GM21423 (cell line): ENCODE data around the gene SCP2.
A peak's percentile ranks its signal among the peaks of the same experiment; 100 is the strongest.

Experiments
- ATAC-seq: cut with Tn5 transposase; IDR thresholded peaks from one replicate; pipeline ENCODE4 v1.9.1; 2021; ENCODE audit warnings: mild to moderate bottlenecking, moderate library complexity; ENCODE audit not compliant: unreplicated experiment

Gene SCP2, protein sequence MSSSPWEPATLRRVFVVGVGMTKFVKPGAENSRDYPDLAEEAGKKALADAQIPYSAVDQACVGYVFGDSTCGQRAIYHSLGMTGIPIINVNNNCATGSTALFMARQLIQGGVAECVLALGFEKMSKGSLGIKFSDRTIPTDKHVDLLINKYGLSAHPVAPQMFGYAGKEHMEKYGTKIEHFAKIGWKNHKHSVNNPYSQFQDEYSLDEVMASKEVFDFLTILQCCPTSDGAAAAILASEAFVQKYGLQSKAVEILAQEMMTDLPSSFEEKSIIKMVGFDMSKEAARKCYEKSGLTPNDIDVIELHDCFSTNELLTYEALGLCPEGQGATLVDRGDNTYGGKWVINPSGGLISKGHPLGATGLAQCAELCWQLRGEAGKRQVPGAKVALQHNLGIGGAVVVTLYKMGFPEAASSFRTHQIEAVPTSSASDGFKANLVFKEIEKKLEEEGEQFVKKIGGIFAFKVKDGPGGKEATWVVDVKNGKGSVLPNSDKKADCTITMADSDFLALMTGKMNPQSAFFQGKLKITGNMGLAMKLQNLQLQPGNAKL

DNA sequence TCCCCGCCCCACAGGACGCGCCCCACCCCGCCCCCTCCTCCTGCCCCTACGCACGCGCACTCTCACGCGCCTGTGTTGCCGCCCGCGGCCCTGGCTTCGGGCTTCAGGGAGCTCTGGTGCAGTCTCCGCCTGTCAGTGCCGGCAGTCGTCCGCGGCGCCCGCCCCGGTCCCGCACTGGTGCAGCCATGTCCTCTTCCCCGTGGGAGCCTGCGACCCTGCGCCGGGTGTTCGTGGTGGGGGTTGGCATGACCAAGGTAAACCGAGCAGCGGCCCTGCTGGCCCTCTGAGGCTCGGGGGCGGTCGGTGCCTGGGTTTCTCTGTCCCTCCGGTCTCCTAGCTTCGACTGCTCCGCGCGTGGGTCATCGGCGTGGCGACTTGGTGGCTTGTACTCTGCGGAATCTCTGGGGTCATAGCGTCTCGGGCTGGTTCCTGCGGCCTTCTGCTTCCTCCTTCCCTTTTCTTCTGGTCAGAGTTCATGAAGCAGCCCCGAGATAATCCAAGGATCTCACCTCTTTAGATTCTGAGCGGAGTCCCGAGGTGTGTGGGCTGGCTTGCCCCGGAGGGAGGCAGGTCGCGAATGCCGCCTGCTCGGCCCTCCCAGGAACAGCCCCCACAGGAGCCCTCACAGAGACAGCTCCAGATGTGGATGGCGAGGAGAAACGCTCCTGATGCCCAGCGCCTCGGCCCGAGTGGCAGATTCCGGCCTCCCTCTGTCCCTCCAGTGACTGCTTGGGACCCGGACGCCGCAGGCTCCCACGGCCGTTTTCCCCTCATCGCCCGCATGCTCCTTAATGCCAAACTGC, at the start of gene SCP2:
Gene SCP2 (plus strand): TSS at position 65 of the 803 bp plus-strand sequence. CDS start 121 bp downstream, at position 186.
- no peak for ATAC-seq

DNA sequence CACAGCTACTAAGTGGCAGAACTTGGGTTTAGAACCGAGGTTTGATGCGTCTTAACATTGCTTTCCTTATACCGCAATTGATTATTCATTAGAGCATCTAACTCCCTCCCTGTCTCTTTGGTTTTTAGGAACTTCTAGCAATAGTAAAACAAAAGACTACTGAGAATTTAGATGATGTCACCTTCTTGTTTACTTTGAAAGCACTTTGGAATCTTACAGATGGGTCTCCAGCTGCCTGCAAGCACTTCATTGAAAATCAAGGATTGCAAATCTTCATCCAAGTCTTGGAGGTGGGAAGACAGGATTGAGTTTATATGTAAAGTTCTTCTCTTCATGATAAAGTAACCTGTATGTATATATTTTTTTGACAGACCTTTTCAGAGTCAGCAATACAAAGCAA, 49.5 kb upstream of the SCP2 start:
- no peak for ATAC-seq

DNA sequence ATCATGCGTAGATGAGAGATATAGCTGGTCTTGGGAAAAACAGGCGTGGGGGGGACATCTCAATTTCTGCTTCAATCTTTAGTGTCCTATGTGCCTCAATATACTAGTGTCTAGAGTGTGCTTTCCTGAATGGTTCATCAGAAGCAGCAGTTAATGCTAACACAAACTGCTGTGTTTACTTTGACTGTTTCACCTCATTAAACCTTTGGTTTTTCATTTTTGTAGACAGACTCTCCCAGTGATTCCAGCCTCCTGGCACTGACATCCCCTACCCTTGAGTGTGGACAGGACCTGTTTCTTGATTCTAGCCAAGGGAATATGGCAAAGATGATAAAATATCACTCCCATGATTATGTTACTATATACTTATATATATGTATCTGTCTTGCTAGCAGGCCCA, 46.9 kb upstream of the SCP2 start:
- no peak for ATAC-seq

DNA sequence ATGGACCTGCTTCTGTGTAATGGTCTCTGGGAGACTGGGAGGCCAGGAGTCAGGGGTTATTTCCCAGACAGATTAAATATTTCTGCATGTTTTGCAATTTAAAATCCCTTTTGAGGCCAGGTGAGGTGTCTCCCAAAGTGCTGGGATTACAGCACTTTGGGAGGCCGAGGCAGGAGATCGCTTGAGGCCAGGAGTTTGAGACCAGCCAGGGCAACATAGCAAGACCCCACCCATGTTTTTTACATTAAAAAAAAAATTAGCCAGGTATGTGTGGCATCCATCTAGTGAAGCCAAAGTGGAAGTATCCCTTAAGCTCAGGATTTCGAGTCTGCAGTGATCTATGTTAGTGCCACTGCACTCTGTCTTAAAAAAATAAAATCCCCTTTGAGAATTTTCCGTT, 39.6 kb upstream of the SCP2 start:
- no peak for ATAC-seq

DNA sequence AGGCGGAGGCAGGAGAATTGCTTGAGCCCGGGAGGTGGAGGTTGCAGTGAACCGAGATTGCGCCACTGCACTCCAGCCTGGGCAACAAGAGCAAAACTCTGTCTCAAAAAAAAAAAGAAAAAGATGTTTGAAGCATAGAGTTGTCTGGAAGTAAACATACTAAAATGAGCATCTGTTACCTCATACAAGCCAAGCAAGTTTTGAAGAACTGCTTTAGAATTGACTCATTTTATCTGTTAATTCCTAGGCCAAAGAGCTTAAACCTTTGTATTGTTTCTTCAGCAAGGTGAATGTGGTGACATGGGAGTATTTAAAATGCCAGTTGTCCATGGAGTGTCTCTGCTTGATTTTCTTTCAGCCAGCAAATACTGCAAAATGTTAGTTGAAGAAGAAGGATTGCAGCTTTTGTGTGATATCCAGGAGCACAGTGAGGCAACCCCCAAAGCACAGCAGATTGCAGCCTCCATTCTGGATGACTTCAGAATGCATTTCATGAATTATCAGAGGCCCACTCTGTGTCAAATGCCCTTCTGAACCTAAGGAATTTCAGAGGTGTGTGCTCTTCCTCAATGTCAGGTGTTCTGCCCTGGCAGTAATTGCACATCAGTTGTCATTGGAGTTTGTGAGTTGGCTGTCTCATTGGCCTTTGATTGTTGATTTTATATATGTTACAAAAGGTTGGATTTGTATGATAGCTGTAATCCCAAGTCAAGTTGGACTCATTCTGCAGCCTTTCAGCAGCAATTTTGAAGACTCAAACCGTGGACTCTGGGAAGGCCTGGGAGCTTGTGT, 34.5 kb upstream of the SCP2 start:
- no peak for ATAC-seq

DNA sequence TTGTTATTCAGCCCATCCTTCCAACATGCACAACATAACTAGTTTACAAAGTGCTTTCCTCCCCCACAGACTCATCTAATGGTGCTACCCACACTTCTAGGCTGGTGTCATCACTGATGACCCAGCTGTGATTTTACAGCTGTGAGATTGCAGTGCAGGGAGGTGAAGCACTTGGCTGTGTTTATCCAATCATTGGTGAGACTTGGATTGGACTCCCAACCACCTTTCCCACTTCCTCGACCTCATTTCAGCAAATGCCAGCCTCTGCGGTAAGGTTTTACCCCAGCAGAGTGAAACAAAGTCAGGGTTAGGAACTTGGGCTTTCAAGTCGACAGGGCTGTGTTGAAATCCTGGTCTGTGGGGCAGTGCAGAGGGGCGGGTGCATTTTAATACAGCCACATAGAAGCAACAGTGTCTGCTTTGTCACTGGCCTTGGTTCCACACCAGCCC, 27.6 kb upstream of the SCP2 start:
- no peak for ATAC-seq

DNA sequence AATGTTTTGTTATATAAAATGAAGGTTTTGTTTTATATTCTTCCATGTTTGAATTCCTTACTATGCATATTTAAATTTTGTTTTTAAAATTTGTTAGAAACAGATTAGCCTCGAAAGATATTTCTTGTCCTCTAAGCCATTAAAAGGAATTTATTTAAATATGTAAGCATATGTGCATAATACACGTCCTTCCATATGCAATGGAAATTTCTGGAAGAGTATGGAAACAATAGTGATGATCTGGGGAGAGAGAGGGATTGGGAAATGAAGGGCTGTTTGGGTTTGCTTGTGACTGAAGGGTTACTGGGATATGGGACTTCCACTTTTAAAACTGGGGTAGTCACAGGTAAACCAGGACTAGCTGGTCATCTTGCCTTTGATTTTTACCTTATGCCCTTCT, 26.7 kb upstream of the SCP2 start:
- no peak for ATAC-seq

DNA sequence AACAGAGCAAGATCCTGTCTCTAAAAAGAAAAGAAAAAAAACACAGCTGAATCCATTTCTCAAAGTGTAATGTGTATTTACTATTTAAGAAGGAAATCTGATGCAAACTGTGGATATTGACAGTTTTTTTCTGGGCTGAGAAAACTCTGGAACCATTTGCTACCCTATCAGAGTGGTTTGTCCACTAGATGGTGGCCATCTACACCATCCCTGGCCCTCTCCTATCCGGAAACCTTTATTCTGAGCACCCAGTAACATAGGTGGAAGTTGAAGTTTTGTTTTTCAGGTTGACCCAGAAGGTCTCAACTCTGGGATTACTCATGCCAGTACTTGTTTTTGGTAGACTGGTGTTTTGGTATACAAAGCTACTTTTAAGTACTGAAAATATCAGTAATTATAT, 25.7 kb upstream of the SCP2 start:
- ATAC-seq, result no peak

DNA sequence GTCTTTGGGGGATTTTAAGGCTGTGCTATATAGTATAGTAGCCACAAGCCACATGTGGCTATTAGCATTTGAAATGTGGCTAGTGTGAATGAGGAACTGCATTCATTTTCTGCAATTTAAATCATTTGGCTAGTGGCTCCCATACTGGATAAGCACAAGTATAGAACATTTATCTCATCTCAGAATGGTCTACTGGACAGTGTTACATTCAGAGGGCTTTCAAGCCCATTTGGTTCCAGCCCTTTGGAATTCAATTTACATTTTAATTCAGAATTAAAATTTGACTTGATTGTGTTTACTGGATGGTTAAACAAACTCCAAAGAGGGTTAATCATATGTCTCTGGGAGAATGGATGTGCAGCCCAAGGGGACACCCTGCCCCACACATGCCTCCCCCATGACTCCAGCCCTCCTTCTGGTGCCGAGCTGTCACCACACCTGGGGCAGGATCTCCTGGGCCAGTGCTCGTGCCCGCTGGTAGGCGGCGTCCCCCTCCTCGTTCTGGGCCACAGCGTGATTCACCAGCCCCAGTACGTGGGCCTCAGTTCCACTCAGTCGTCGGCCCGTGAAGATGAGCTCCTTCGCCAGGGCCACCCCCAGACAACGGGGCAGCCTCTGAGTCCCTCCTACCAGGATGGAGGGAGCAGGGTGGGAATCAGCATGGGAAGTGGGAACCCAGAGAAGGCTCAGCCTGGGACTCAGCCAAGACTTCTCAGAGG, 22.7 kb upstream of the SCP2 start:
- ATAC-seq, result no peak

DNA sequence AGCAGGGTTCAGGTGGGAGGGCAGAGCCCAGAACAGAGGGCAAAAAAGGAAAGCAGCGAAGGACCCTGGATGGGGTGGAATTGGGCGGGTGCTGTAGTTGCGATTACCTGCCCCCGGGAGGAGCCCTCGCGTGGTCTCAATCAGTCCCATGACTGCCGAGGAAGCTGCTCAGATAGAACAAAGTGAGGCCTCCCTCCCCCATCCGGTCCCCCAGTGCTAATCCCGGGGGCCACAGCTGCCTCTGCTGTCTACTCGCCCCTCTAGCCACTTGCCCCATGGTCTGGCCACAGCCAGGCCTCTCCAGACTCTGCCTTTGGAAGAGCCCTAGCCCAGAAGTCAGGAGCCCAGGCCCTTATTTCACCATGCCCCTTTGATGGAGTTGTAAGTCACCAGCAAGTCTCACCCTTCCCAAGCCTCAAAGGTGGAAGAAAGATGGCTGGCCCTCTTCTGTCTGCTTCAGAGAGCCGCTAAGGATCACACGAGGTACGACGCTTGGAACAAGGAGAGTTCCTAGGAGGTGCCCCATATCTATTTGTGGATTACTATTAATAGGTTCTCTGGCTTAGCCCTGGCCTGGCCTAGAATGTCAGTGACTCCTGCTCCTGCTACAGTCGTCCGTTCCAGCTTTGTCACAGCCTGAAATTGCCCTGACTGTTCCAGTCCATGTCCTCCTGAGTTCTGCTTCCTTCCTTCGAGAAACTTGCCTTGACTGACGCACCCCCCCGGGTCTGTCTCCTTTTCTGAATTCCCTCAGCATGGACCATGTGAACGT, 22.0 kb upstream of the SCP2 start:
- peak; percentile 53 for ATAC-seq

DNA sequence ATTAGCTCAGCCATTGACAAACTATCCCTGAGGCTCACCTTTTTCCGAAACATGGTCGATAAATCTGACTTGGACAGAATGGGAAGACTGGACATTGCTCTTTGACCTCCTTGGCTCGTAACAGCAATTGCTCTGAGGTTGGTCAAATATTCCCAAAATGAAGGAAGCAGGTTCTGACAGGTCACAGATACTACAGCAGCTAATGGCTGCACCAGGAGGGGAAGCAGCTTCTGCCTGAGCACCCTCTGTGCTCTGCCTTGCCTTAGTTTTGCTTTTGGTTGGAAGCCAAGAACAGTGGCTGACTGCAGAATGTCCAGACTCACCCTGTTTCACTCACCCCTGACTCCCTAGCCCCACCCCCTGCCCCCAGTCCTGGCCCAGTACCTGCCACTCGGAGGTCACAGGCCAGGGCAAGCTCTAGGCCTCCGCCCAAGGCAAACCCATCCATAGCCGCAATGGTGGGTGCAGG, 20.9 kb upstream of the SCP2 start:
- ATAC-seq, result no peak

DNA sequence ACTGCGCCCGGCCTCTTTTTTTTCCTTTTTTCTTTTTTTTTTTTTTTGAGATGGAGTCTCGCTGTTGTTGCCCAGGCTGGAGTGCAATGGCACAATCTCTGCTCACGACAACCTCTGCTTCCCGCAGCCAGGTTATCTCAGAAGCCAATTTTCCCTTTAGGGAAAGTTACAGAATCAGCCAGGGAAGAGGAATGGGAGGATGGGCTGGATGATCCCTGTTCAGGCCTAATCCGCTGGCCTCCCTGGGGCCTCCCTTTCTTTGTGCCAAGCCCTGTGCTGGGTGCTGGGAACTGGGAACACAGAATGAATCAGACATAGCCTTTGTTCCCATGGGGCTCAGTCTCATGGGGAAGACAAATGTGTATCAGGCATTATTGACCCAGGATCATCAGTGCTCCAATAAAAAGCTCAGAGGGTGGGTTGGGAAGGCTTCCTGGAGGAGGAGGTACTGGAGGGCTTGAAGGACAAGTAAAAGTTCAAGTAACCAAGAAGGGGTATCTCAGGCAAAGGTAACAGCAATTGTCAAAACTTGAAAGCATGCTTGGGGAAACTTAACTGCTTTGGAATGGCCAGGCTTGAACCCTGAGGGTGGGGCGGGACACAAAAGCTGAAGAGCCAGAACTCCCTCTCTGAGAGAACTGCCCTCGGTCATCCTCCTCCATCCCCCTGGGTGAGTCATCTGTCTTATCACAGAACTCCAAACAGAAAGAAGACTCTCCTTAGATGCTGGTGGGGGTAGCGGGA, 19.8 kb upstream of the SCP2 start:
- no peak for ATAC-seq

DNA sequence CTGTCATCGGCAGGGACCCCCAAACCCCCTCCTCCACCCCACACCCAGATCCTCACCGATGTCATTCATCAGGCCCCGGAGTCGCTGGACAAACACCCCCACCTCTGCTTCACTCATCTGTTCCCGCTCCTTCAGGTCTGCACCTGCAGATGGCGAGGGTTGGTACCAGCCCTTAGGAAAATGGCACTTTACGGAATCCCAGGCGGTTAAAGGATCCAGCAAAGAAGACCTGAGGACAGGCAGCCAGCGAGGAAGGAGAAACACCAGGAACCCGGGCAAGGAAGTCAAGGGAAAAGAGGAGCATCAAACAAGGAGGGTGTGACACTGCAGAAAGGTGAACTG, 19.3 kb upstream of the SCP2 start:
- no peak for ATAC-seq

DNA sequence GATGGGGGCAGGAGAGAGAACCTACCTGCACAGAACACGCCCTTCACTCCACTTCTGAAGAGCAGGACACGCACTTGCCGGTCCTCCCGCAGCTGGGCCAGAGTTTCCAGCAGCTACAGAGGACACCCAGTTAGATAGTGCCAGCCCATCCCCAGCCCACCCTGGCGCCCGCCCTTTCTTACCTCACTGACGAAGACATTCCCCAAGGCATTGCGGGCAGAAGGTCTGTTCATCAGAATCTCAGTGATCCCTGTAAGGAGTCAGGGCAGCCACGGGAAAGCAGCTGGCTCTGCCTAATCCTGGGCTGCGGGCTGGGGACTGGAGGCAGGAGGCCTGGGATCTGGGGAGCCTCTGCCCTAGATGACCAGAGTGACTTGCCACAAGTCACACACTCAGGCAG, 15.5 kb upstream of the SCP2 start:
- no peak for ATAC-seq

DNA sequence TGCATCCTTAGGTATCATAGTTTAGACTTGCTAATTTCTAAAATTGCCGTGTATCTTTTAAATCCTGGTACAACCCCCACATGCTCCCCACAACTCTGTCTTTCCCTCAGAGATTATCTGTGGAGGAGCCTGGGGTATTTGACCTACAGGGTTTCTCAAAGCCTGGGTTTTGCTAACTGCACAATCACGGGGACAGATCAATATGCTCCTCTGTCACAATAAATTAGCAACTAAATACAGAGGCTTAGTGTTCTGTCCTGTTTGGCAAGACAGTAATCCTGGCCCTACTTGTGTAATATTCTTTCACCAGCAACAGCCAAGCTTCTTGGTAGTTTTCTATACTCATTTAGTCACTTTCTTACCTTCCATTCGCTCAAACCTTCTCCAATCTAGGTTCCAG, 14.1 kb upstream of the SCP2 start:
- no peak for ATAC-seq

DNA sequence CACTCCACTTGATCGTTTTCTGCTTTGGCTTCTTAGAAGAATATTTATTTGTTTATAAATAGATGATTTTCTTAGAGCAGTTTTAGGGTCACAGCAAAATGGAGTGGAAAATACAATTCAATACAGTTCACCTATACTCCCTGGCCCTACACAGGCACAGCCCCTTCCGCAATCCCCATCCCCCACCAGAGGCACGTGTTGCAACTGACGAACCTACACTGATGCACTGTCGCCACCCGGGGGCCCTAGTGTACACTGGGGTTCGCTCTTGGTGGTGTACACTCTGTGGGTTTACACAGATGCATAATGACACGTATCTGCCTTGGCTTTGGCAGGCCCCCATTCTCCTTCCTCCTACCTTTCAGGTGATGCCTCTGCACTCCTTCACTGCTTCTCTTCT, 13.5 kb upstream of the SCP2 start:
- no peak for ATAC-seq

DNA sequence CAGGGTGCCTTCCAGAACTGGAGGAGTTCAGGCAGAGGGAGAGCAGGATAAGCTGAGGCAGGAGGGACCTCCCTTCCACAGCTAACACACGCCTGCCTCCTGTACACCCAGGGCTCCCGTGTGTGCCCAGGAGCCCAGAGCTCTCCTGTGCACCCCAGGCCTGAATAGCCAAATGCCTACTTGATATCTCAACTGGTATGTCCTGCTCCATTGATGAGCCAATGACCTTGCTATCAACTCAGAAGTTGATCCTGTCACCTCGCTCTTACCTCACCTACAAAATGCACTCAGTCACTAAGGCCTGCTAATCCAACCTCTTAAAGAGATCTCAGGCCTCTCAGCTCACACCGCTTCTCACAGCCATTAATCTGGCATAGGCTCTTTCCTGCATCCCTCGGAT, 12.6 kb upstream of the SCP2 start:
- no peak for ATAC-seq

DNA sequence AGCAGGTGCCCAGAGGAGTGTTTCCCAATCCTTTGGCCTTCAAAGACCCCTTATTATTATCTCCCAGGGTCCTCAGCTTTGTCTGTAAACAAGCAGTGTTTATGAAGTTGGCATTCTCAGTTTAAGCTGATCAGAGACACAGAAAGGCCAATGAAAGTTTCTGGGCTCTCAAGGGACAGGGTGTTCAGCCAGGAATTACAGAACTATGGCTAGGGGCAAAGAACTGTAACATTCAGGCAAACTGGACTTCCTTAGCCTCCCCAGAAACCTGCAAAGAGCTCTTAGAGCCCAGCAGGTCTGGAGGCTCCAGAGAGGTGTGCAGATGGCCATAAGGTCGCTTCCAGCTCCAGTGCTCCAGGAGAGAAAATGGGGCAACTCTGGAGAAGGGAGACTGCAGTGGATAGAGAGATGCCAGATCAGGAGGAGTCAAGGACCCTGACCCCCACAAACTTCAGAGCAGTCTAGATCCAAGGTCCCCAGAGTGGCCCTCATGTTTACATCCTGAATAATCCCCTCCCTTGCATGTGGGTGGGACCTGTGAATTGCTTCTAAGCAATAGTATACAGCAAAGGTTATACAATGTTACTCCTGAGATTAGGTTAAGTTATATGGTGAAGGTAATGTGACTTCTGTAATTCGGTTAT, 11.7 kb upstream of the SCP2 start:
- ATAC-seq, result no peak

DNA sequence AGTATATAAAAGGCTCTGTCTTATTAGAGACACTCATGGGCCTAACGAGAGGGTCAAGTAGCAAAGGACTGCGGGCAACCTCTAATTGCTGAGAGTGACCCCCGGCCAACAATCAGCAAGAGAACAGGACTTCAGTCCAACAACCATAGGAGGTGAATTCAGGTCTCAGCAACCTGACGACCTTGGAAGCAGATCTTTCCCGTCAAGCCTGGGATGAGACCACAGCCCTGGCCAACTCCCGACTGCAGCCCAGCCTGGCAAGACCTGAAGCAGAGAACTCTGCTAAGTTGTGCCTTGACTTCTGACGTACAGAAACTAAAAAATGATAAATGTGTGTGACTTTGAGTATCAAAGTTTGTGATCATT, 11.2 kb upstream of the SCP2 start:
- ATAC-seq, result no peak
